Measurements from ENCODE around the gene CST7. TPM values are rescaled to one million over a fixed set of nuclear protein-coding genes. Genes with fewer than 3 reads are reported as not detected.

CST7 gene
- total RNA-seq, 1 experiment from 2014 or later, result not detected

- no peak for TF ChIP-seq CTCF (conservative IDR thresholded peaks at IDR 0.05; ENCODE audit: low read depth, low read length)
- TF ChIP-seq EZH2phosphoT487 (IDR thresholded peaks at IDR 0.05; ENCODE audit: borderline replicate concordance, low read length), result no peak
- no peak for TF ChIP-seq EZH2 (IDR thresholded peaks at IDR 0.05; ENCODE audit: low read length, unreplicated experiment)
Observed at GRCh38 chr20:24960302-24960801, 11.3 kb downstream of the CST7 start.

GRCh38 chr20:24960861-24961260 is 11.8 kb downstream of the CST7 start:
- Histone ChIP-seq H3K27me3 (ENCODE audit: low read length) (no peaks in the 10 kb centered on the region), H3K36me3 (ENCODE audit: low read depth, low read length) (peaks cover 13% of the 10 kb centered on the region; the same call in 1 of the 2 replicates), H3K9me3 (ENCODE audit: low read length) (no peaks in the 10 kb centered on the region), H3K4me1 (ENCODE audit: insufficient read depth, low read length) (no peaks in the 10 kb centered on the region), H3K9me2 (replicated peaks; ENCODE audit: low read length) (no peaks in the 10 kb centered on the region), H3K27ac (ENCODE audit: low read length) (no peak overlapping the region), H4K20me1 (ENCODE audit: low read length) (no peaks in the 10 kb centered on the region), H3K9ac (ENCODE audit: low read length) (no peak overlapping the region), H3K4me2 (ENCODE audit: low read length) (no peak overlapping the region), H3K4me3 (ENCODE audit: low read length) (no peak overlapping the region), H2AFZ (ENCODE audit: low read length) (no peak overlapping the region), H3F3A (ENCODE audit: low read length, unreplicated experiment) (no peaks in the 10 kb centered on the region), H3K79me2 (ENCODE audit: low read length) (no peaks in the 10 kb centered on the region)
- ChIA-PET POLR2A (ENCODE audit: unreplicated experiment) (no interaction called here), CTCF (no interaction called here)
- BruUV-seq (replicated peaks), result no TSS peak
- intact Hi-C loops (cut with micrococcal nuclease), result no loop called here
- TF ChIP-seq CTCF (conservative IDR thresholded peaks at IDR 0.05; ENCODE audit: low read depth, low read length) (no peak), EZH2 (IDR thresholded peaks at IDR 0.05; ENCODE audit: low read length, unreplicated experiment) (no peak), EZH2phosphoT487 (IDR thresholded peaks at IDR 0.05; ENCODE audit: borderline replicate concordance, low read length) (no peak)
- DNase-seq (no peak), ATAC-seq (no peak)

More at GRCh38 chr20:24960302-24960801, 11.3 kb downstream of the CST7 start:
- no peaks in the 10 kb centered on the region for H3K79me2 ChIP-seq (ENCODE audit: low read length)
- no peak overlapping the region for H2AFZ ChIP-seq (ENCODE audit: low read length)
- no peaks in the 10 kb centered on the region for H4K20me1 ChIP-seq (ENCODE audit: low read length)
- no peaks in the 10 kb centered on the region for H3K9me2 ChIP-seq (replicated peaks; ENCODE audit: low read length)
- ChIA-PET CTCF (no interaction called here), POLR2A (ENCODE audit: unreplicated experiment) (no interaction called here)
- peaks cover 13% of the 10 kb centered on the region; the same call in 1 of the 2 replicates for H3K36me3 ChIP-seq (ENCODE audit: low read depth, low read length)
- no peak for DNase-seq
- intact Hi-C loops (cut with micrococcal nuclease), result no loop called here
- H3K9me3 ChIP-seq (ENCODE audit: low read length), result no peaks in the 10 kb centered on the region
- H3K27me3 ChIP-seq (ENCODE audit: low read length), result no peaks in the 10 kb centered on the region
- no peak overlapping the region for H3K27ac ChIP-seq (ENCODE audit: low read length)
- no peaks in the 10 kb centered on the region for H3F3A ChIP-seq (ENCODE audit: low read length, unreplicated experiment)
- no peaks in the 10 kb centered on the region for H3K4me1 ChIP-seq (ENCODE audit: insufficient read depth, low read length)
- no peak overlapping the region for H3K4me2 ChIP-seq (ENCODE audit: low read length)
- BruUV-seq (replicated peaks), result no TSS peak
- H3K9ac ChIP-seq (ENCODE audit: low read length), result no peak overlapping the region
- ATAC-seq, result no peak
- H3K4me3 ChIP-seq (ENCODE audit: low read length), result no peak overlapping the region

GRCh38 chr20:24961384-24962181 is 12.5 kb downstream of the CST7 start:
- no peaks in the 10 kb centered on the region for H3K27me3 ChIP-seq (ENCODE audit: low read length)
- H3K4me2 ChIP-seq (ENCODE audit: low read length), result no peak overlapping the region
- H3K9ac ChIP-seq (ENCODE audit: low read length), result no peak overlapping the region
- H3K9me2 ChIP-seq (replicated peaks; ENCODE audit: low read length), result no peaks in the 10 kb centered on the region
- H3K36me3 ChIP-seq (ENCODE audit: low read depth, low read length), result peaks cover 13% of the 10 kb centered on the region; the same call in 1 of the 2 replicates
- H3K4me3 ChIP-seq (ENCODE audit: low read length), result no peak overlapping the region
- no peaks in the 10 kb centered on the region for H3K79me2 ChIP-seq (ENCODE audit: low read length)
- TF ChIP-seq EZH2 (IDR thresholded peaks at IDR 0.05; ENCODE audit: low read length, unreplicated experiment) (no peak), EZH2phosphoT487 (IDR thresholded peaks at IDR 0.05; ENCODE audit: borderline replicate concordance, low read length) (no peak), CTCF (conservative IDR thresholded peaks at IDR 0.05; ENCODE audit: low read depth, low read length) (no peak)
- no peak for DNase-seq
- ATAC-seq, result no peak
- H2AFZ ChIP-seq (ENCODE audit: low read length), result no peak overlapping the region
- ChIA-PET CTCF (no interaction called here), POLR2A (ENCODE audit: unreplicated experiment) (no interaction called here)
- H3K9me3 ChIP-seq (ENCODE audit: low read length), result no peaks in the 10 kb centered on the region
- intact Hi-C loops (cut with micrococcal nuclease), result no loop called here
- H3K4me1 ChIP-seq (ENCODE audit: insufficient read depth, low read length), result no peaks in the 10 kb centered on the region
- no peaks in the 10 kb centered on the region for H4K20me1 ChIP-seq (ENCODE audit: low read length)
- H3K27ac ChIP-seq (ENCODE audit: low read length), result no peak overlapping the region
- no peaks in the 10 kb centered on the region for H3F3A ChIP-seq (ENCODE audit: low read length, unreplicated experiment)
- BruUV-seq (replicated peaks), result no TSS peak
